PC-3 (cell line): ENCODE results near the gene CFAP45. TPM values are rescaled to one million over a fixed set of nuclear protein-coding genes. Genes with fewer than 3 reads are reported as not detected.

ENCODE experiments used
- ATAC-seq: fragments of 200-7000 bp; cut with Tn5 transposase; 2 replicates; pipeline ENCODE4 v1.9.1; 2020; ENCODE audit warnings: mild to moderate bottlenecking, moderate library complexity
- BruUV-seq: library from RNA; stranded (reverse); fragments of 400-500 nt; replicated peaks from 2 replicates; lab custom pipeline; 2021; lab: Mats Ljungman, UMichigan
- CTCF ChIA-PET: fragments of 300-600 bp; sonication (Branson Sonifier 250); formaldehyde crosslinking; loops from one replicate; lab custom pipeline; 2022; ENCODE audit warnings: antibody characterized with exemption; lab: Charles Lee
- POLR2A ChIA-PET: fragments of 300-600 bp; sonication (Branson Sonifier 250); formaldehyde crosslinking; loops from one replicate; lab custom pipeline; 2022; ENCODE audit warnings: antibody characterized with exemption; ENCODE audit not compliant: unreplicated experiment; lab: Charles Lee
- DNase-seq: peaks from one replicate; pipeline ENCODE4 v3.0.0-alpha.2; 2015
- H2AFZ ChIP-seq: fragments of 300-600 bp; sonication (generic); 2 replicates; pipeline ENCODE4 v1.6.0; 2016; ENCODE audit warnings: antibody characterized with exemption, low read length
- H3F3A ChIP-seq: fragments of 300-600 bp; sonication (generic); one replicate; pipeline ENCODE4 v1.6.0; 2017; ENCODE audit warnings: antibody characterized with exemption, low read length, control low read depth, mild to moderate bottlenecking; ENCODE audit not compliant: unreplicated experiment
- H3K27ac ChIP-seq: fragments of 300-600 bp; sonication (generic); 2 replicates; pipeline ENCODE4 v1.5.1; 2016; ENCODE audit warnings: mild to moderate bottlenecking, low read length
- H3K27me3 ChIP-seq: fragments of 300-600 bp; sonication (generic); 2 replicates; pipeline ENCODE4 v1.6.1; 2016; ENCODE audit warnings: low read length, mixed read lengths
- H3K36me3 ChIP-seq: fragments of 300-600 bp; sonication (generic); 2 replicates; pipeline ENCODE4 v1.6.1; 2016; ENCODE audit warnings: low read depth, mixed run types, low read length, mixed read lengths
- H3K4me1 ChIP-seq: fragments of 300-600 bp; sonication (generic); 2 replicates; pipeline ENCODE4 v1.5.1; 2016; ENCODE audit warnings: low read length; ENCODE audit not compliant: insufficient read depth
- H3K4me2 ChIP-seq: fragments of 300-600 bp; sonication (generic); 2 replicates; pipeline ENCODE4 v1.6.0; 2016; ENCODE audit warnings: low read length
- H3K4me3 ChIP-seq: fragments of 300-600 bp; sonication (generic); 2 replicates; pipeline ENCODE4 v1.5.1; 2016; ENCODE audit warnings: mild to moderate bottlenecking, low read length, mixed read lengths
- H3K79me2 ChIP-seq: fragments of 300-600 bp; sonication (generic); 2 replicates; pipeline ENCODE4 v1.6.1; 2017; ENCODE audit warnings: low read length, mixed read lengths
- H3K9ac ChIP-seq: fragments of 300-600 bp; sonication (generic); 2 replicates; pipeline ENCODE4 v1.6.0; 2016; ENCODE audit warnings: mild to moderate bottlenecking, low read length
- H3K9me2 ChIP-seq: fragments of 300-600 bp; sonication (generic); replicated peaks from 2 replicates; pipeline ENCODE4 v1.6.1; 2016; ENCODE audit warnings: mixed run types, low read length, mixed read lengths
- H3K9me3 ChIP-seq: fragments of 300-600 bp; sonication (generic); 2 replicates; pipeline ENCODE4 v1.6.1; 2016; ENCODE audit warnings: low read length, mixed read lengths
- H4K20me1 ChIP-seq: fragments of 300-600 bp; sonication (generic); 2 replicates; pipeline ENCODE4 v1.6.1; 2016; ENCODE audit warnings: low read length, mixed read lengths
- EZH2 ChIP-seq: fragments of 300-600 bp; sonication (generic); IDR thresholded peaks from one replicate; pipeline ENCODE4 v1.6.1; 2017; ENCODE audit warnings: antibody characterized with exemption, mild to moderate bottlenecking, low read length; ENCODE audit not compliant: unreplicated experiment
- EZH2phosphoT487 ChIP-seq: fragments of 300-600 bp; sonication (generic); IDR thresholded peaks from 2 replicates; pipeline ENCODE4 v1.6.1; 2018; ENCODE audit warnings: mild to moderate bottlenecking, antibody characterized with exemption, low read length, borderline replicate concordance
- intact Hi-C: fragments of 100-400 bp; cut with micrococcal nuclease; formaldehyde crosslinking; loops from 2 replicates; pipeline ENCODE4 v1.9.0; 2023
- total RNA-seq: library from RNA; depleted of rRNA; stranded (reverse); fragments of >200 nt; gene quantifications from 2 replicates; pipeline ENCODE4 v1.2.3, GENCODE V29; 2014
- TF ChIP-seq, protein P1 (sequence below): fragments of 300-600 bp; sonication (generic); conservative IDR thresholded peaks from 2 replicates; pipeline ENCODE4 v1.5.1; 2017; ENCODE audit warnings: antibody characterized with exemption, low read depth, mild to moderate bottlenecking, low read length

Gene CFAP45
- total RNA-seq, 1 experiment from 2014 or later = 1.6 TPM

- no TSS peak for BruUV-seq
- intact Hi-C loops = no loop called here
- Histone ChIP-seq H3K4me1 (peaks cover 19% of the 10 kb centered on the region), H3K9me2 (no peaks in the 10 kb centered on the region), H3K27ac (no peak overlapping the region), H3K4me2 (no peak overlapping the region), H4K20me1 (no peaks in the 10 kb centered on the region), H3K79me2 (no peaks in the 10 kb centered on the region), H2AFZ (no peak overlapping the region), H3K9me3 (no peaks in the 10 kb centered on the region), H3K4me3 (no peak overlapping the region), H3K36me3 (no peaks in the 10 kb centered on the region), H3K9ac (no peak overlapping the region), H3F3A (no peaks in the 10 kb centered on the region), H3K27me3 (no peaks in the 10 kb centered on the region)
- ChIA-PET POLR2A (no interaction called here), CTCF (no interaction called here)
- TF ChIP-seq, protein P1, sequence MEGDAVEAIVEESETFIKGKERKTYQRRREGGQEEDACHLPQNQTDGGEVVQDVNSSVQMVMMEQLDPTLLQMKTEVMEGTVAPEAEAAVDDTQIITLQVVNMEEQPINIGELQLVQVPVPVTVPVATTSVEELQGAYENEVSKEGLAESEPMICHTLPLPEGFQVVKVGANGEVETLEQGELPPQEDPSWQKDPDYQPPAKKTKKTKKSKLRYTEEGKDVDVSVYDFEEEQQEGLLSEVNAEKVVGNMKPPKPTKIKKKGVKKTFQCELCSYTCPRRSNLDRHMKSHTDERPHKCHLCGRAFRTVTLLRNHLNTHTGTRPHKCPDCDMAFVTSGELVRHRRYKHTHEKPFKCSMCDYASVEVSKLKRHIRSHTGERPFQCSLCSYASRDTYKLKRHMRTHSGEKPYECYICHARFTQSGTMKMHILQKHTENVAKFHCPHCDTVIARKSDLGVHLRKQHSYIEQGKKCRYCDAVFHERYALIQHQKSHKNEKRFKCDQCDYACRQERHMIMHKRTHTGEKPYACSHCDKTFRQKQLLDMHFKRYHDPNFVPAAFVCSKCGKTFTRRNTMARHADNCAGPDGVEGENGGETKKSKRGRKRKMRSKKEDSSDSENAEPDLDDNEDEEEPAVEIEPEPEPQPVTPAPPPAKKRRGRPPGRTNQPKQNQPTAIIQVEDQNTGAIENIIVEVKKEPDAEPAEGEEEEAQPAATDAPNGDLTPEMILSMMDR = no peak
- TF ChIP-seq EZH2phosphoT487 (no peak), EZH2 (no peak)
- DNase-seq (no peak), ATAC-seq (no peak)
These were observed 52.7 kb downstream of the CFAP45 start for GRCh38 chr1:159847231-159847630.

GRCh38 chr1:159845751-159846629 lies 54.0 kb downstream of the CFAP45 start:
- ChIA-PET CTCF (no interaction called here), POLR2A (interaction anchor here (0.6 kb wide), 1 partner anchor 411 kb away, joined by 4 read pairs; no protein-coding TSS in a partner anchor)
- Histone ChIP-seq H3K4me2 (no peak overlapping the region), H3K79me2 (no peaks in the 10 kb centered on the region), H2AFZ (no peak overlapping the region), H3K36me3 (no peaks in the 10 kb centered on the region), H3K4me3 (no peak overlapping the region), H3F3A (no peaks in the 10 kb centered on the region), H3K9me3 (no peaks in the 10 kb centered on the region), H3K27ac (no peak overlapping the region), H3K9me2 (no peaks in the 10 kb centered on the region), H3K27me3 (no peaks in the 10 kb centered on the region), H4K20me1 (no peaks in the 10 kb centered on the region), H3K4me1 (peaks cover 19% of the 10 kb centered on the region), H3K9ac (no peak overlapping the region)
- BruUV-seq = no TSS peak
- ATAC-seq (no peak), DNase-seq (no peak)
- TF ChIP-seq, protein P1 = no peak
- TF ChIP-seq EZH2phosphoT487 (no peak), EZH2 (no peak)
- intact Hi-C loops = no loop called here

GRCh38 chr1:159843459-159843858 lies 56.5 kb downstream of the CFAP45 start:
- no peak; the same call in 1 of the 2 replicates for ATAC-seq

More at GRCh38 chr1:159843459-159843858, 56.5 kb downstream of the CFAP45 start:
- TF ChIP-seq EZH2phosphoT487 = no peak
- TF ChIP-seq EZH2 = no peak
- TF ChIP-seq, protein P1 = no peak
- intact Hi-C loops = no loop called here
- no peaks in the 10 kb centered on the region for H4K20me1 ChIP-seq
- no peaks in the 10 kb centered on the region for H3K36me3 ChIP-seq
- no peak overlapping the region for H3K4me3 ChIP-seq
- H3F3A ChIP-seq = no peaks in the 10 kb centered on the region
- no peak overlapping the region for H3K27ac ChIP-seq
- no peak overlapping the region for H3K4me2 ChIP-seq
- no peak overlapping the region for H3K9ac ChIP-seq
- H2AFZ ChIP-seq = no peak overlapping the region
- no peaks in the 10 kb centered on the region for H3K27me3 ChIP-seq
- no TSS peak for BruUV-seq
- DNase-seq = no peak
- ChIA-PET CTCF (interaction anchor here (0.6 kb wide), 1 partner anchor 48 kb away, joined by 3 read pairs; no protein-coding TSS in a partner anchor), POLR2A (no interaction called here)
- no peaks in the 10 kb centered on the region for H3K79me2 ChIP-seq
- H3K9me3 ChIP-seq = no peaks in the 10 kb centered on the region
- no peaks in the 10 kb centered on the region for H3K9me2 ChIP-seq
- peaks cover 2% of the 10 kb centered on the region for H3K4me1 ChIP-seq
